UCSD-AML1 (cell line): ENCODE measurements around the gene MTF2.
"Not testable (repeated sequence)": the region's sequence is repeated elsewhere in the genome, so short reads cannot be mapped to it uniquely, and the experiment has no call there.

Experiments used
- DNase-seq: peaks from one replicate; lab custom pipeline; 2025; ENCODE audit not compliant: unreplicated experiment; lab: John Stamatoyannopoulos, UW

Gene MTF2

DNA sequence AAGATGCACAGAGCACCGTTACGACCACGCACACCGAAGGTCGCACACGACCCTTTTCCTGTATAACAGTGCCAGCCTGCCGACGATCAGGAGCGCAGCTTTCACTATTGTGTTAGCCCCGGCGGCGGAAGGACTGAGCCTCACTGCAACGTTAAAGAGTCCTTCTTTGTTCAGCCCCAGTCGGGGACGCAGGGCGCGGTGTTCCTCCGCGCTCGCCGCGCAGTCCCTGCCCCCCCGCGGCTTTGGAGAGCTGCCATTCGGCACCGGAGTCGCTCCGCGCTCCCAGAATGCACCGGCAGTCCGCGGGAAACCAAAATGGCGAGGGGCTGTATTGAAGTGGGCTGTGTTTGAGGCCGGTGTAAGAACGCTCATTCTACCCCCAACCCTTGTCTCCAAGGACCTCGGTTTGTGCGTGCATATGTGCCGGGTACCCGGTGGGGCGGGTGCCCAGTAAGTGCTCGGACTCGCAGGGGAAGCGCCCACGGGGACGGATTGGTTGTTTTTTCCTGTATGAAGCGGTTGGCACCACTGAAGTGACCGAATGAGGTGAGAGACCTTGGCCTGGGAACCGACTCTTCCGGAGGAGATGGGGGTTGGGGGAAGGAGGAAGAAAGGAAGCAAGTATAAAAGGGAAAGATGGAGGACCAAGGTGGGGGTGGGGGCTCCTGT, at the start of gene MTF2:
TSS of gene MTF2 (plus strand) at position 298 of the 669 bp plus-strand sequence. CDS start at position 542, 244 bp downstream.
- peak; percentile 96 for DNase-seq

DNA sequence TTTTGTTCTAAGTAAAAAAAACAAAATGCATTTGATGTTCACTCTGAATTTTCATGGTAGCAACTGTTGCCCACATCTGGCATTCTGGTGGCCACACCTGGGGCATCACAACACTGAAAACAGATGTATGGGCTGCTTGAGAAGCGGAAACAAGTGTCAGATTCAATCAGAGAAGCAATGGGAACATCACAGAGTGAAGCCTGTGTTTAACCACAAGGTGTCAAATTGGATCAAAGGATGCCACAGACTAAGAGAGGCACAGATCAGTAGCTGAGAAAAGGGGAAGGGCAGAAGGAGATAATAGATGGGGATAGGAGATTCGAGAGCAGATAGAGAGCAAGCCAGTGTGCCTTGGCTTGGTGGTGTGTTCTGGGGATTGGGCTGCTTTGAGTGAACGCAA, 49.8 kb upstream of the MTF2 start:
- DNase-seq: no peak

DNA sequence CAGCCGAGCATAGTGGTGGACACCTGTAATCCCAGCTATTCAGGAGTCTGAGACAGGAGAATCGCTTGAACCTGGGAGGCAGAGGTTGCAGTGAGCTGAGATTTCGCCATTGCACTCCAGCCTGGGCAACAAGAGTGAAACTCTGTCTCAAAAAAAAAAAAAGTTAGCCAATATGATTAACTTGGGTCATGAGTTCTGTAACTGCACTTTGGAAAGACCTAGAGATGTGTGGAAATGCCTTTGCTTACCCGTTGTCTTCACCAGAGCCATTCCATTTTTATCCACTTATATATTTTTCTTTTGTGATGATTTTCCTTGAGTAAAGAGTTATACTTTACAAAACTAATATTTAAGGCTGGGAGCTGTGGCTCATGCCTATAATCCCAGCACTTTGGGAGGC, 48.9 kb upstream of the MTF2 start:
- DNase-seq: not testable (repeated sequence)

DNA sequence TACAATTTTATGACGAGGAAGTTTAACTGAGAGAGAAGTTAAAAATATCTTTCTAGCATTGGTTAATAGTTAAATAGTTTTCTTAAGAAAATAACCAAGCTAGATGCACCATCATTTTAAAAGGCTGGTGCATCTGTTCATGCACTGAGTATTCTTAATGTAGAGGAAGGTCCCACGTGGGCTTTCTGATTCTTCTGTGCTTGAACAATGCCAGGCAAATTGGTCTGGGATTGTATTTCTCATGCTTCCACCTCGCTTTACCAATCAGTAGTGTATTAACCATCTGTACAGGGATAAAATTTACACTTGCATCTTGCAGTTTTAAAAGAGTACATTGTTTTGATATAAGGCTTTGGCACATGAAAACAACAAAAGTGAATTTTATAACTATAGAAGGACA, 47.4 kb upstream of the MTF2 start:
- no peak for DNase-seq

DNA sequence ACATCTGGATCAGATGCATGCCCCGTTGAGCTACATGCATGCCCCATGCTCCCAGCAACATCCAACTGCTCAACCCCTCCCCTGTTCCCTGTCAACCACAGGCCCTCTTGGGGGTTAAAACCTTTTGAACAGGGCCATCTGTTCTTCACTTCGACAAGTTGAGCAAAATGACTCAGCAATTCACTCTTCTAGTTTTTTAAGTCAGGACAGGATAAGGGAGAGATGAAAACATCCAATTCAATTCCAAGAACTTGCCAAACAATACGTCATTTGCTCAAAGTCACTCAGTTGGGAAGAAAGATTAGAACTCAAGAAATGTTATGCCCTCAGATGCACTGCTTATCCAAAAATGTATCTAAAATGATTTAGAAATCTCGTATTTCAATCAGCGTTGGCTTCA, 46.1 kb upstream of the MTF2 start:
- DNase-seq: no peak

DNA sequence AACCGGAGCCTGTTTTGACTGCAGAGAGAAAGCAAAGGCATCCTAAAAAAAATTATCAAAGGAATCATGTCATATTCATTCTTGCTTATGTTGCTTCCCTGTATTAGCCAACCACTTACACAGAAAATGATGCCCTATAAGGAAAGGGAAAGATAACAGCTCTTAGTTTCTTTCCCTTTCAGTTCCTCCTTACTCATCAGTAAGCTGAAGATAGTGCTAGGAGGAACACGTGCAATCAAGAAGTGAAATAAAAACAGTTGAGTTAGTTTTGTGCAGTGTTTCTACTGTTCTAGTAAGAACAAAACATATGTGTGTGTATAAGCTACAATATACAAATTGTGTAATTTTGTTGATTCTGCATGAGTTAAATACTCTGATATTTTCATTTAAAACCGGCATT, 45.3 kb upstream of the MTF2 start:
- no peak for DNase-seq

DNA sequence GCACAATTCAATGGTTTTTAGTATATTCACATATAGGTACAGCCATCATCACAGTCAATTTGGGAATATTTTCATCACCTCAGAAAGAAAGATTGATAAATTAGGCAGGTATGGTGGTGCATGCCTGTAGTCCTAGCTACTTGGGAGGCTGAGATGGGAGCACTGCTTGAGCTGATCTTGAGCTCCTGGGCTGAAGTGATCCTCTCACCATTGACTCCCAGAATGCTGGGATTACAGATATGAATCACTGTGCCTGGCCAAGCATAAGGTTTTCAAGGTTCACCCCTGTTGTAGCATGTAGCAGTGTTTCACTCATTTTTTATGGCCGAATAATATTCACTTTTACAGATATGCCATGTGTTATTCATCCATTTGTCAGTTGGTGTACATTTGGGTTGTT, 44.7 kb upstream of the MTF2 start:
- no peak for DNase-seq

DNA sequence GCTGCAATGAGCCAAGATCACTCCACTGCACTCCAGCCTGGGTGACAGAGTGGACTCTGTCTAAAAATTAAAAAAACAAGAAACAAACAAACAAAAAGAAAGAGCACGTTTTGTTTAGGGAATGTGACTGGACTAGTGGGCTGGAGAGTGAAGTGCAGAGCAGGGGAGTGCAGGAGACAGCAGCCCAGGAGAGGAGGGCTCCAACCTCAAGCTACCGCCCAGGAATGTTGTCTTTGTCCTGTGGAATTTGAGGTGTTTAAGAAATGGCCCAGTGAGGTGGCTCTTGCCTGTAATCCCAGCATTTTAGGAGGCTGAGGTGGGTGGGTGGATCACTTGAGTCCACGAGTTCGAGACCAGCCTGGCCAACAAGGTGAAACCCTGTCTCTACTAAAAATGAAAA, 42.4 kb upstream of the MTF2 start:
- no peak for DNase-seq

DNA sequence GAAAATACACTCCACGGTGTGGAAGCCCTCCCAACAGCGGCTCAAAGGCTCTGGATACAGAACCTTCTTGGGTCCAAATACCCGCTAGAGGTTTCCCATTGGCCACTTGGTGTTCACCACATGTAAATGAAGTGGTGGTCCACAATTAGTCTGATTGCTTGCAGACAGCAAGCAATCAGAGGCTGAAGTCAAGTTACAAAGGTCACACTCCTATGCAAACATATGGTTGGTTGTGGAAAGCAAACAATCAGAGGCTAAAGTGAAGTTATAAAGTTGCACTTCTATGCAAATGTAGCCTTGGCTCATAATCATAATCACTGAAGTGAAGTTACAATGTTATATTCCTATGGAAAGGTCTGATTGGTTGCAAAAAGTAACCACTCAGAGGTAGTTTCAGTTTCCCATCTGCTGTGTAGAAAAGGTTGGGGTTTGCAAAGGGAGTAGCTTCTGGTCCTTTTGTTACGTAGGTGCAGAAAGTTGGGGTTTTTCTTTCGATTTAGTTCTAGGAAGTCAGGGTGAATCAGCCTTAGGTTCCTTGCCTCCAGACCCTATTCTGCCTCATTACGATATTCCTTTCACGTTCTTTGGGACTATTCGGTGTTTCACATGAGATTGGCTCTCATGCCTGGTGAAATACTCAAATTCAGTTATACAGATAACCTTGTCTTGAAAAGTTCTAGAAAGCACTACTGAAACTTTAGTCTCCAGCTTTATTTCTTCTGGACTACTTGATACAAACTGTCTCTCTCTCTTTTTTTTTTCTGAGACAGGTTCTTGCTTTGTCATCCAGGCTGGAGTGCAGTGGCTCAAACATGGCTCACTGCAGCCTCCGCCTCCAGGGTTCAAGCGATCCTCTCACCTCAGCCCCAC, 36.7 kb upstream of the MTF2 start:
- DNase-seq: no peak

DNA sequence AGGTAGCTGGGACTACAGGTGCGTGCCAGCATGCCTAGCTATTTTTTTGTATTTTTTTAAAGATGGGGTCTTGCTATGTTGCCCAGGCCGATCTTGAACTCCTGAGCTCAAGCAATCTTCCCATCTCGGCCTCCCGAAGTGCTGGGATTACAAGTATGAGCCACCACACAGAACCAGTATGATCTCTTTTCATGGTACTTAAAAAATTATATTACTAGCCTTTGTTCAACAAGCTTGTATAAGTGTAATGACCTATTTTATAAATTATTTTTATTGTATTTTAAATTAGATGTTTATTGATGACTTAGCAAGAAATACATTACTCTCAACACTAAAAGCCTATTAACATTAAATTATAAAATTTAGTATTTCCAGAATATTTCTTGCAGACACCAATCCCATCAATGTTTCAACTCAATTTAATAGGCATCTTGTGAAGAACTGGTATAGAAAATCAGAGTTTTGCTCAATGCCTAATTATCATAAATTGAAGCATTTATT, 36.0 kb upstream of the MTF2 start:
- DNase-seq: no peak

DNA sequence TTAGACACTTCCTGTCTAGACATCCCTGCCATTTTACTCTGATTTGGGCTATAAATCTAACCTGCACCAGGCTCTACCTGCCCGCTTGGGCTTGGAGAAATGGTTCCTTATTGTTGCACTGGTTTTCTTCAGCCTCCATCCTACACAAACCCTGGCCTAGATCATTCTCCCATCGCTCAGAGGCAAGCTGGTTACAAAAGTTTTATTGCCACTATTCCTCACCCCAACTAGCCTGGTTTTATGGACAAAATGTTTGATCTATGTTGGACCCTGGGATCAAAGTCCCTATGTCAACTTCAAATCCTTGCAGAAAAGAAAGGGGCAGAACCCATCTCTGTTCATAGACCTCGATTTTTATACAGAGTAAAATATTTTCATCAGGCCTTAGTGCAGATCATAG, 31.5 kb upstream of the MTF2 start:
- no peak for DNase-seq

DNA sequence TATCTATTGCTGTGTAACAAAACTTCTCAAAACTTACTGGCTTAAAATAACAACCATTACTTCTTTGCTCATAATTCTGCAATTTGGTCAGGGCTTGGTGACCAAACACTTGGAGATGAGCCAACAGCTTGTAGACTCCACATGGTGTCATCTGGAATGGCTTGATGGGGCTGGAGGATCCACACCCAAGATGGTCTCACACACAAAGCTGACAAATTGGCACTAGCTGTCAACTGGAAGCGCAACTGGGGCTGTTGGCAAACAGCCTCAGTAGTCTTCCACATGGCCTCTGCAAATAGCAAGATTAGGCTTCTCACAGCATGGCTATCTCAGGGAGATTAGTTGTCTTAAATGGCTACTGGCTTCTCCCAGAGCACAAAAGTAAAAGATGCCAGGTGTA, 27.1 kb upstream of the MTF2 start:
- DNase-seq: no peak

DNA sequence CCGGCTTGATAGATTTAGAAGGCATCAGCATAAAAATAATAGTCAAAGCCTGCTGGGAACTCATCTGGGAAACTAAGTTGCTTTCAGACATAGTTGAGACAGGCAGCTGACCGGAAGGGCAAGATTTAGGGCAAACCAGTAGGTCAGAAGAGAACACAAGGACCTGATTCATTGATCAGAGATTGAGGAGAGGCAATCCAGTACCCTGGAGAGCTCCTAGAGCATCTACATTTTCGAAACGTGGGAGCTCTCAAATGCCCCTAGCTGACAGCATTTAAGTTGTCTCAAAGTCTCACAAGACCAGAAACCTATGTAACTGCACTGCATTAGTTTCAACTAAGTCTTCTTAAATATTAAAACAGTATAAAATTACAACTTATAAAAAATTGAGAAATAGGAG, 22.9 kb upstream of the MTF2 start:
- DNase-seq: no peak

DNA sequence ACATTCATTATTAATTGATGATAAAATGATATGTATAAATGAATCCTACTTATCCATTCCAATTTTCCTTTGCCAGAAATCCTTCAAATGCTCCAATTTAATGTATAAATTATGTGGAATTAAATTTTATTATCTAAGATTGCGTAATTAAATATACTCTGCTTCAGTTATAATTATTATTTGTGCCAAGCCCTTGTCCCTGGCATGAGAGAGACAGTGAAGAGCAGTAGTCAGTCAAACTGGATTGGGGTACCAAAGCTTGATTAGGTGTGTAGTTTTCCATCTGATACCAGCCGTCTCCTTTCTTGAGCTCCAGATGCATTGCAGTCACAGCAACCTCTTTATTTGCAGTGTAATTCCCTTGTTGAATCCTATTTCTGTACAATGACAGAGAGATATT, 22.4 kb upstream of the MTF2 start:
- DNase-seq: no peak

DNA sequence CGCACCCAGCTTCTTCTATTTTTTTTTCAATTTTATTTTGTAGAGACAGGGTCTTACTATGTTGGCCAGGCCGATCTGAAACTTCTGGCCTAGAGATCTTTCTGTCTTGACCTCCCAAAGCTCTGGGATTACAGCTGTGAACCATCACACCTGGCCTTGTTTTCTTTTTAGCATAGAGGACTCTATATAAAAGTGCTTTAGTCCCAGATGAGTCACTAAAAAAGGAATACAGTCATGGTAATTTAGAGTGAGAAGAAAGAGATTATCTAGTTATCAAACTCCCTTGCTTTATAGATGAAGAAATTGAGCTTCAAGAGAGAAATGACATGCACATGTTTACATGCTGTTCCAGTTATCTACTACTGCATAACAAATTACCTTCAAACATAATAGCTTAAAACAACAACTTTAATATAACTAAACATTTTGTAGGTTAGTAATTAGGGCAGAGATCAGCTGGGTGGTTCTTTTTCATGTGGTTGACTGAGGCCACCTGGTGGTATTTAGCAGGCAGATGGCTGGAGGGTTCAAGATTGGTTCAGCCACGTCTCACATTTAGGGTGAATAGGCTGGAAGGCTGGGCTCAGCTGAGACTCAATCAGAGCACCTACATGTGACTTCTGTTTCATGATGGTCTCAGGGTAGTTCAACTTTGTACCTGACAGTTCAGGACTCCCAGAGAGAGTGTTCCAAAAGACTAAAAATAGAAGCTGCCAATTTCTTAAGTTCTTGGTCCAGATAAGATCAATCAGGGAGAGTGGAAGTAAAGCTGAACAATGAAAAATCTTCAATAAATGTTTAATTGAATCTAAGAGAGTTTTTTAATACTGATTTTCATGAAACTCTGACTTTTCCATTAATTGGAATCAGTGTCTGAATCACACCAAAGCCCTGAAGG, 16.9 kb upstream of the MTF2 start:
- peak; percentile 8 for DNase-seq

DNA sequence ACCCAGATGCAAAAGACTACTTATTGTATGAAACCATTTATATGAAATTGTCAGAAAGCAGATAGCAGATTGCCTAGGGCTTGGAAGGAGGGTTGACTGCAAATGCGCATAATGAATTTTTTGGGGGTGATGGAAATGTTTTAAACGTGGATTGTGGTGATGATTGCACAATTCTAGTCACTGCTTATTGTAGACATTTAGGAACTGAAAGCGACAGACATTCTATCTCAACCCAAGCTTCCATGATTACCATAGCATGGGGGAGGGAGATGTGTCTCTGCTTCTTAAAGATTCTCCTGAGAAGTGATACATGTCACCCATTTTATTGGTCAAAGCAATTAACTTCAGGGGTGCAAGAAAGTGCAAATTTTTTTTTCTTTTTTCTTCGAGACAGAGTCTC, 2.8 kb upstream of the MTF2 start:
- no peak for DNase-seq

DNA sequence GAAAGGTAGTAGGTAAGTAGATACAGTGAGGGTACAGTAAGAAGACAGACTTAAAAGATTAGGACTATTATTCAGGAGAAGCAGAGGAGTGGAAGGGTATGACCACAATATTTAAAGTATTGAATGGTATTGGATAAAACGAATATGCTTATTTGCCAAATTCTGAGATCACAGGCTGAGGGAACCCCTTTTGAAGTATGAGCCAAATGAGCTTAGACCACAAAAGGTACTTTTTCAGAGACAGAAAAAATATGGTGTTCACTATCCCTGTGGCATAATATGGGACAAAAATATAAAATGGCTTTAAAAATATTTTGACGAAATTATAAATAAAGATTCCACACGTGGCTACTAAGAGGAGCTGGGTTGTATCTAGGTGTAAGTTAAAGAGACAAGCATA, 880 bp upstream of the MTF2 start:
- DNase-seq: no peak

DNA sequence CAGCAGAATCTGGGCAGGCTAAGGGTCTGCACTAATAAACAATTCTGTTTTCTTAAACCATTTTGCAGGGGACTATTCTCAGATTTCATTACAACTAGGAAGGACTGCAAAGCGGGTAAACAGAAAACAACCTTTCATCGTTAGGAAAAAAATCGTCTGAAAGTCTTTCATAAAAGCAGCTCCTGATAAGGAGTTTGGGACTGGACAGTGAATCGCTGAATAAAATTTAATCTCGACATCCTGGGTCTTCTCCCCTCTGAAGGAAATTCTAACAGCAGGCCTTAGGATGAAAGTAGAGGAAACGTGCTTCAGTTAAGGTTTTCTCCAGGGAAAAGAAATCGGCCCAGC, 471 bp upstream of the MTF2 start:
- no peak for DNase-seq

DNA sequence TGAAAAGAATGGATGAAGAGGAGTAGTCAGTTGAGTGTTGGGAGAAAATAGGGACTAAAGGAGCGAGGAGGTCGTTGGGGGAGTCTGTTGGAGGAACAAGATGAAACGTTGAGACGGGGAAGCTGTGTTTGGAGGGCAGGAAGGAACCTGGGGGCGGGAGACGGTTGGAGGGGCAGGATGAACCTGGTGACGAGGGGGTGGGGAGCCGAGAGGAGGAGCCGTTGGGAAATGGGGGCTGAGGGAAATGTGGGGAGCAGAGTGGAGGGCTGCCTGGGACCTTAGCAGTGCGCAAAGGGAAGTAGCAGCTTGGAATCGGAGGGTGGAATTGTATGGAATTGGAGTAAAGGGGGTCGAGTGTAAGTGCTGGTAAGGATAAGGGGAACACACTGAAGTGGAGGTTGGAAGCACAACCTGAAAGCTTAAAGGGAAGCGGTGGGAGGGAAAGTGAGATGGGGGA, 630 bp downstream of the MTF2 start:
- DNase-seq: peak; percentile 66

DNA sequence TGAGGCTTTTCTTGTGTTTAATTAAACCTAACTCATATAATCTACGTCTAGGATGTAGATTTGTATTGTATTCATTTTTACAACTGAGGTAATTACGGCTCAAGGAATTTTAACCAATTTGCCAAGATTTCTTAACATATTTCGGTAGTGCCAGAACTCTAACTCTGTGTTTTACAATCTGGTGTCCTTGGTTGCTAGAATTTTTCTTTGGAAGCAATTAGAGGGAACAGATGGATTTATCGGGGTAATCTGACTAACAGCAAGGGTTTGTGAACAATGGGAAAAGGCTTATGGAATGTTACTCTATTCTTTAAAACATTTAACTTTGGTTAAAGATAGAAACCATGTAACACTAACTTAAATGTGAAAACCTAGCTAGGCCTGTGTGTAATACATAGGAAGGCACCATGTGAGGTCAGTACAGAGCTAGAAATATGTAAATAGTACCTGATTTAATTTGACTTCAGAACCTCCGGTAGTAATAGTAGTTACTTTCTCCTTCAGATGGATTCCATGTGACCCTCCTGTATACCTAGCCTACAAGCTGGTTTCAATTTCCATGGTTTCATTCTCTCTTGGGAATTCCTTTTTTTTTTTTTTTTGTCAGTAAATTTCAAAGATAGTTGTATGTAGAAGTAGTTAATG, 1.2 kb downstream of the MTF2 start:
- DNase-seq: no peak

DNA sequence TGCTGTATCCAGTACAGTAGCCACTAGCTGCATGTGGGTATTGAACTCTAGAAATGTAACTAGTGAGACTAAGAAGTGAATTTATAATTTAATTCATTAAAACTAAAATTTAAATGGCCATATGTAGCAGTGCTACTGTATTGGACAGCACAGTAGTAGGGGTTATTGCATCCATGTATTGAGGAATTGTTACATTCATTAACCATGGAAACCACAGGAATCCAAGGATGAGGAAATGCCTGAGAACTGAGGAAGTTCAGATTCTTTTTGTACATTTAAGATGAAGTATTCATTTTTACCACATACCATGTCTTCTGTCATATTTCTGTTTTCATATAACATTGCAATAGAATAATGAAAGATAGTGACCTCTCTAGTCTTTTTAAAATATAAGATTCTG, 2.6 kb downstream of the MTF2 start:
- no peak for DNase-seq
